Sigmoid colon (tissue), 4 donors: ENCODE data around the gene GALNT17.

Experiments used
- EP300 ChIP-seq, 4 donors: sonication (generic); formaldehyde crosslinking; IDR thresholded peaks; one replicate each; pipeline ENCODE4 v1.6.1; 2017; ENCODE audit warnings: antibody characterized with exemption in 4 of 4
- POLR2A ChIP-seq, 2 donors: fragments of 450-650 bp; IDR thresholded peaks; one replicate each; pipeline ENCODE4 v1.6.1; 2016; ENCODE audit warnings: antibody characterized with exemption in 2 of 2, mild to moderate bottlenecking in 2 of 2, moderate library complexity in 2 of 2
- POLR2AphosphoS5 ChIP-seq, 4 donors: sonication (generic); formaldehyde crosslinking; IDR thresholded peaks; one replicate each; pipeline ENCODE4 v1.6.1; 2017; ENCODE audit warnings: antibody characterized with exemption in 4 of 4
- TF ChIP-seq, protein P1 (sequence below), 4 experiments: fragments of 450-650 bp in 3 of 4; fragments of 200-600 bp in 1 of 4; IDR thresholded peaks; one replicate each; pipeline ENCODE4 v1.5.1; 2016 to 2019; ENCODE audit warnings: antibody characterized with exemption in 4 of 4, mild to moderate bottlenecking in 3 of 4, moderate library complexity in 2 of 4

DNA sequence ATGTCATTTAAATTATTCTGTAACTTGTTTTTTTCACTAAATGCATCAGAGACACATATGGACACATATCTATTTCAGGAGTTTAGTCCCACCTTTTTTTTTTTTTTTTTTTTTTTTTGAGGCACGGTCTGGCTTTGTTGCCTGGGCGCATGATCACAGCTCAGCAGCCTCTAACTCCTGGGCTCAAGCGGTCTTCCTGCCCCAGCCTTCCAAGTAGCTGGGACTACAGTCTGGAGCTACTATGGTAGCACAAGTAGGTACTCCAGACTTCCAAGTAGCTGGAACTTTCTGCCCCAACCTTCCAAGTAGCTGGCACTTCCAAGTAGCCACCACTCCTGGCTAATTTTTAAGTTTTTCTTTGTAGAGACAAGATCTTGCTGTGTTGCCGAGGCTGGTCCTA lies 407.7 kb downstream of the GALNT17 start:
- TF ChIP-seq, protein P1, sequence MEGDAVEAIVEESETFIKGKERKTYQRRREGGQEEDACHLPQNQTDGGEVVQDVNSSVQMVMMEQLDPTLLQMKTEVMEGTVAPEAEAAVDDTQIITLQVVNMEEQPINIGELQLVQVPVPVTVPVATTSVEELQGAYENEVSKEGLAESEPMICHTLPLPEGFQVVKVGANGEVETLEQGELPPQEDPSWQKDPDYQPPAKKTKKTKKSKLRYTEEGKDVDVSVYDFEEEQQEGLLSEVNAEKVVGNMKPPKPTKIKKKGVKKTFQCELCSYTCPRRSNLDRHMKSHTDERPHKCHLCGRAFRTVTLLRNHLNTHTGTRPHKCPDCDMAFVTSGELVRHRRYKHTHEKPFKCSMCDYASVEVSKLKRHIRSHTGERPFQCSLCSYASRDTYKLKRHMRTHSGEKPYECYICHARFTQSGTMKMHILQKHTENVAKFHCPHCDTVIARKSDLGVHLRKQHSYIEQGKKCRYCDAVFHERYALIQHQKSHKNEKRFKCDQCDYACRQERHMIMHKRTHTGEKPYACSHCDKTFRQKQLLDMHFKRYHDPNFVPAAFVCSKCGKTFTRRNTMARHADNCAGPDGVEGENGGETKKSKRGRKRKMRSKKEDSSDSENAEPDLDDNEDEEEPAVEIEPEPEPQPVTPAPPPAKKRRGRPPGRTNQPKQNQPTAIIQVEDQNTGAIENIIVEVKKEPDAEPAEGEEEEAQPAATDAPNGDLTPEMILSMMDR (IDR thresholded peaks at IDR 0.05), result no peak
- TF ChIP-seq POLR2A (IDR thresholded peaks at IDR 0.05) (no peak), EP300 (IDR thresholded peaks at IDR 0.05) (no peak), POLR2AphosphoS5 (IDR thresholded peaks at IDR 0.05) (no peak)
